Activated gamma-delta T cell (primary cell): ENCODE data around the gene IFIT2.
"Not testable (repeated sequence)": the region's sequence is repeated elsewhere in the genome, so short reads cannot be mapped to it uniquely, and the experiment has no call there.

Experiments
- DNase-seq: peaks from one replicate; lab custom pipeline; 2025; lab: John Stamatoyannopoulos, UW

Gene IFIT2

GRCh38 chr10:89307269-89307577, 5.4 kb downstream of the IFIT2 start:
- no peak for DNase-seq

- DNase-seq = no peak
Measured at GRCh38 chr10:89308266-89308665, 6.4 kb downstream of the IFIT2 start.

GRCh38 chr10:89308736-89309135, 6.9 kb downstream of the IFIT2 start:
- DNase-seq = no peak

GRCh38 chr10:89309156-89310055, 7.6 kb downstream of the IFIT2 start:
- DNase-seq = no peak

GRCh38 chr10:89310056-89310893, 8.4 kb downstream of the IFIT2 start:
- DNase-seq = no peak

- no peak for DNase-seq
Measured at GRCh38 chr10:89312973-89313372, 11.1 kb downstream of the IFIT2 start.

GRCh38 chr10:89314676-89315075, 12.8 kb downstream of the IFIT2 start:
- DNase-seq = no peak

GRCh38 chr10:89318047-89318446, 16.2 kb downstream of the IFIT2 start:
- not testable (repeated sequence) for DNase-seq

- not testable (repeated sequence) for DNase-seq
Measured at GRCh38 chr10:89325081-89325480, 23.2 kb downstream of the IFIT2 start.

- not testable (repeated sequence) for DNase-seq
Measured at GRCh38 chr10:89325856-89326255, 24.0 kb downstream of the IFIT2 start.

GRCh38 chr10:89327803-89328441, 26.1 kb downstream of the IFIT2 start, which contains the start of gene IFIT3:
Gene IFIT3, plus strand, starts transcription at chr10:89327997. Its CDS starts 77 bp downstream, at chr10:89328074.
- DNase-seq = no peak

- DNase-seq = no peak
Measured at GRCh38 chr10:89329151-89329550, 27.3 kb downstream of the IFIT2 start.

- DNase-seq = not testable (repeated sequence)
Measured at GRCh38 chr10:89330014-89330413, 28.2 kb downstream of the IFIT2 start.

GRCh38 chr10:89330537-89331212, 28.8 kb downstream of the IFIT2 start:
- DNase-seq = no peak

- not testable (repeated sequence) for DNase-seq
Measured at GRCh38 chr10:89331487-89332122, 29.8 kb downstream of the IFIT2 start.

GRCh38 chr10:89332123-89332633, 30.3 kb downstream of the IFIT2 start:
- DNase-seq = no peak

GRCh38 chr10:89335226-89335625, 33.4 kb downstream of the IFIT2 start:
- no peak for DNase-seq

- DNase-seq = no peak
Measured at GRCh38 chr10:89336241-89336640, 34.4 kb downstream of the IFIT2 start.

GRCh38 chr10:89337484-89337883, 35.6 kb downstream of the IFIT2 start:
- no peak for DNase-seq

- no peak for DNase-seq
Measured at GRCh38 chr10:89338713-89339112, 36.9 kb downstream of the IFIT2 start.

- DNase-seq = no peak
Measured at GRCh38 chr10:89339875-89340274, 38.0 kb downstream of the IFIT2 start.
